ENCODE measurements around the gene TUT4.

The TUT4 gene

DNA sequence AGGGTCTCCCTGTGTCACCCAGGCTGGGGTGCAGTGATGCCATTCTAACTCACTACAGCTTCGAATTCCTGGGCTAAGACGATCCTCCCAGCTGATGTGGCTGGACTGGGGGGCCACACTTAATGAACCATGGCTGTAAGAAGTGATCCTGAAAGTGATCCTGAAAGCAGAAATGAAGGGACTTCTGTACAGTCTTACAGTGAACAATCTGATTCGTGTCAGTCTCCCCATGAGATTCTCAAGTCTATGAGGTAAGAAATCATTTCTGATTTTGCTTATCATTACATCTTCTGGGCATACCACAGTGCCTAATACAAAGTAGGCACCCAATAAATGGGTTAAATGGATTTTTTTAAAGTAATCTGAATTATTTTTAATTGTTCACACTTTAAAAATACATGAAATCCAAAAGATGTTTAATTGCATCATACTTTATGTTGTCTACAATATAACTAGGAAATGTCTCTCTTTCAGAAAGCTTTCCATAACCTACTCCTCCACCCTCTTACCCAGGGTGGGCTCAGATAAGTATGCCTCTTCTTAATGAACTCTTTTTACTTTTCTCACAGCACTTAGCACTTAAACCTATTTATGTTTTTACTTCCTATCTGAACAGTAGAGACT, 21.5 kb downstream of the TUT4 start:
- no peak for DNase-seq

DNA sequence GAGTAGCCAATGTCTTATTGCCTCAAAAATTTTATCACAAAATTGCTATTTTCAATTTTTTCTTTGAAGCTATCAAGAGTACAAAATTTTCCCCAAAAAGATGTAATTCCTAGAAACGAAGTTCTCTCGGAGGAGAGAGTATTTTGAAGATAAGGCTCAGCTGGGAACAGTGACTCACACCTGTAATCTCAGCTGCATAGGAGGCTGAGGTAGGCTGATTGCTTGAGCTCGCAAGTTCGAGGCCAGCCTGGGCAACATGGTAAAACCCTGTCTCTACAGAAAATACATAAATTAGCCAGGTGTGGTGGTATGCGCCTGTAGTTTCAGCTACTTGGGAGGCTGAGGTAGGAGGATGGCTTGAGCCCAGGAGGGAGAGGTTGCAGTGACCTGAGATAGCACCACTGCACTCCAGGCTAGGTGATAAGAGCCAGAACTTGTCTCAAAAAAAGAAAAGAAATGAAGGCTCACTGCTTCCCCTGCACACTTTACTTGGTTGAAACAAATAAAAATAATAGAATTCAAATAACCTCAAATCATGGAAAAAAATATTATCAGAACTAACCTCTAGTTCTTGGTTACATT, 22.2 kb downstream of the TUT4 start:
- no peak for DNase-seq

GRCh38 chr1:52523376-52523775, 29.5 kb downstream of the TUT4 start:
- DNase-seq: no peak

GRCh38 chr1:52520148-52520547, 32.7 kb downstream of the TUT4 start:
- DNase-seq: no peak

DNA sequence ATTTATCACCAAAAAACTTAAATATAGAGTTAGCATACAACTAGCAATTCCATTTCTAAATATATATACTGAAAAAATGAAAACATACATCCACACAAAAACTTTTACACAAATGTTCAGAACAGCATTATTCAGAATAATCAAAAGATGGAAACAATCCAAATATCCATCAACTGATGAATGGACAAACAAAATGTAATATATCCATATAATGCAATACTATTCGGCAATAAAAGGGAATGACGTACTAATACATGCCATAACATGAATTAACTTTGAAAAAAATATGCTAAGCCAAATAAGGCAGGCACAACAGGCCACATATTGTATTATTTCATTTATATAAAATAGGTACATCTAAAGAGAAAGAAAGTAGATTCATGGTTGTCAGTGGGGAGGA, 33.9 kb downstream of the TUT4 start:
- no peak for DNase-seq

DNA sequence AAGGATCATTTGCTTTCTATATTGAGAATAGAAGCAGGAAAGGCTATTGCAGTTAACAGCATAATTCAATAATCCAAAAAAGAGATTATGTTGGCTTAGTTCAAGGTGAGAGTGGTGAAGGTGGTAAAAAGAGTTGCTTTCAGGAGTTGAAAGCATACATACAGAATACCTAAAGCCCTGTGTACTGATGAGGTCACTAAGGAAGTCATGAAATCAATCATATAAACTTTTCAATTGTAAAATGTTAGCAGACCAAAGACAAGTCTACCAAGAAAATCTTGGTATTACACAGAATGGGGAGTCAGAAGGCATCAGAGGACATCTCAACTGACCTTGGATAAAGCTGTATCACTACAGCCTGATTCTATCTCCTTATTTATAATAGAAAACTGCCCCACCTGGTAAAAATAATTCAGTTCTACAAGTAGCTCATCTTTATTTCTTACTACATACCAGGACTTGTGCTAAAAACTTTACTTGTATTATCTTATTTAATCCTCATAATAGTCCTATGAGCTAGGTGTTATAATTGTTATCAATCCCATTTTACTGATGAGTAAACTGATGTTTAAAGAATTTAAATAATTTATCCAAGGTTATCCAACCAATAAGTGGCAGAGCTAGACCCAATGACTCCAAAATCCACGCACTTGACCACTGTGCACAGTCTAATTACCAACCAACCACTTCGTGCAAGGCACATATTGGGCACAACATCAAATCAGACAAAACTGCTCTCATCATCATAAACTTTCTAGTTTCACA, 40.9 kb downstream of the TUT4 start:
- DNase-seq: no peak

DNA sequence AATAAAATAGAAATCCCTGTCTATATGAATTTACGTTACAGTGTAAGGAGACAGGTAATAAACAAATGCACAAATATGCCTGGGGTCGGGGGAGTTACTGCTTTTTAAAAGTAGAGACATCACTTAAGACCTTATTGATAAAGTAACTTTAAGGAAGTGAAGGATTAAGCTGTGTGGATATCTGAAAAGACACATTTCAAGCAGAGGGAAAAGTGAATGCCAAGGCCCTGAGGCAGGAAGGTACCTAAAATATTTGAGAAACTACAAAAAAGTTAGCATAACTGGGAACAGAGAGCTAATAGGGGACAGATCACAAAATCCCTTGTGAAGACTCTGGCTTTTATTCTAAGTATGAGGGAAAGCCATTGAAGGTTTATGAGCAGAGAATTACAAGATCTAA, 41.5 kb downstream of the TUT4 start:
- no peak for DNase-seq

- DNase-seq: no peak
Observed at GRCh38 chr1:52506920-52507546, 45.9 kb downstream of the TUT4 start.

- no peak for DNase-seq
Observed at GRCh38 chr1:52506349-52506748, 46.5 kb downstream of the TUT4 start.

DNA sequence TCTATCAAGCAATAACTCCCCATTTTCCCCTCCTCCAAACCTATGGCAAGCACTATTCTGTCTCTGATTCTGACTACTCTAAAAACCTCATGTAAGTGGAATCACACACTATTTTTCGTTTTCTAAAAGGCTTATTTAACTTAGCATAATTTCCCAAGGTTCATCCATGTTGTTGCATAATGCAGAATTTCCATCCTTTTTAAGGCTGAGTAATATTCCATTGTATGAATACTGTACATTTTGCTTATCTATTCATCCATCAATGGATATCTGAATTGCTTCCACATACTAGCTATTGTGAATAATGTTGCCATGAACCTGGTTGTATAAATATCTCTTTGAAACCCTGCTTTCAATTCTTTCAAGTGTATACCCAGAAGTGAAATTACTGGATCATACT, 48.2 kb downstream of the TUT4 start:
- DNase-seq: no peak

DNA sequence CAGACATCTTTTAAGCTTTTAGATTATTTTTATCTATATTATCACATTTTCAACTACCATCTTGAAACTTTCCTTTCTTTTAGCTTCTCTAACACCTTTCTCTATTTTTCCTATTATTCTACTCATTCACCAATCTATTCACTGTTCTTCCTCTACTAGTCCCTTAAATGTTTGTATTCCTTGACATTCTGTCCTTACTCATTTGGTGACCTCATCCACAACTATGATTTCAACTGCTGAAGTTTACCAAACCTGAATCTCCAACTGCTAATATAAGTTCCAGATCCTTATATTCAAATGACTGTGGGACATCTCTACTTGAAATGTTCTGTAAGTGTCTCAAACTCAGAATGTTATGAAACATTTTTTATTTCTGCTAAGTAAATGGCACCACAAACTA, 49.2 kb downstream of the TUT4 start:
- DNase-seq: no peak

DNA sequence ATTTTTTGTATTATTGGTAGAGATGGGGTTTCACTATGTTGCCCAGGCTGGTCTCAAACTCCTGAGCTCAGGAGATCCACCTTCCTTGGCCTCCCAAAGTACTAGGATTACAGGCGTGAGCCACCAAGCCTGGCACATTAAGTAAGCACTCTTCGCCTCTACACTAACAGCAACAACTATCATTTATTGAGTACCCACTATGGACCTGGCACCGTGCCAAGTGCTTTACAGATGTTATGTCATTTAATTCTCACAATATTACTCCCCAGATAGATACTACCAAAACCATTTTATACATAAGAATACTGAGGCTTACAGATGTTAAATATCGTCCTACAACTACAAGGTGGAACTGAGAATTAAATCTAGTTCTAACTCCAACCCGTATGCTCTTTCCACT, 50.1 kb downstream of the TUT4 start:
- peak; percentile 40 for DNase-seq

GRCh38 chr1:52487632-52488031, 65.3 kb downstream of the TUT4 start:
- DNase-seq: no peak

GRCh38 chr1:52482326-52483004, 70.4 kb downstream of the TUT4 start:
- DNase-seq: no peak

DNA sequence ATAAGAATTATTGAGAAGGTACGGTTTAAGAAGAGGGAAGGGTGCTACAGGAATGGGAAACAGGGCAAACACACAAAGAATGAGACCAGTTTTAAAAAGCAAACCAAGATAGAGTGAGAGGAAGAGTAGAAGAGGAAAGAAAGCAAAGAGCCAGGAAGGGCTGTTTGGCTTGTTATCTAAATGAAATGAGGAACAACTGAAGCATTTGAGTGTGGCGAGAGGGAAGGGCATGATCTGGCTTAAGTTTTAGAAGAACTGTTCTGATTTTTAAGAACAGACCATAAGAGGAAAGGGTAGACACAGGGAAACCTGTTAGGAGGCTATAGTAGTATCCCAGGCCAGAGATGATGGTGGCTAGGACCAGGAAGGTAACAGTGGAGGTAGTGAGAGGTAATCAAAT, 73.8 kb downstream of the TUT4 start:
- DNase-seq: peak; percentile 23

GRCh38 chr1:52477876-52478275, 75.0 kb downstream of the TUT4 start:
- no peak for DNase-seq

GRCh38 chr1:52476943-52477342, 75.9 kb downstream of the TUT4 start:
- no peak for DNase-seq

- DNase-seq: no peak
Observed at GRCh38 chr1:52474807-52475206, 78.1 kb downstream of the TUT4 start.

GRCh38 chr1:52473039-52473438, 79.9 kb downstream of the TUT4 start:
- no peak for DNase-seq

DNA sequence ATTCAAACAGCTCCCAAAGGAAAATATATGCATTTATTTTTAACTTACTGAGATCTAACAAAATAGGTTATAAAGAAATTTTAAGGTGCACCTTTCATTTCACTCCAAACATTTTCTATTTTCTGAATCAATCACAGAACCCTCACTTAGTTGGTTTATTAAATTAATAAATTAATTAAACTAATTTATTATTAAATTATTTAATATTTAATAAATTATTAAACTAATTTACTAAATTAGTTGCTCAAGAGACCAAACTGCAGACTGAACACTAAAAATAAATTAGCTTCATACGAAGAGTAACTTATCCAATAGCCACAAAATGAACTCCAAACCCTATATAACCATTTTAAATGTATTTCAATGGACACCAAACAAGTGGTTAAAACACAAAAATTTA, 80.5 kb downstream of the TUT4 start:
- no peak for DNase-seq

GRCh38 chr1:52469108-52469507, 83.8 kb downstream of the TUT4 start:
- no peak for DNase-seq

GRCh38 chr1:52463891-52464290, 89.0 kb downstream of the TUT4 start:
- no peak for DNase-seq

GRCh38 chr1:52461821-52462220, 91.1 kb downstream of the TUT4 start:
- DNase-seq: no peak
